ENCODE measurements around the gene CAPNS2. TPM values are rescaled to one million over a fixed set of nuclear protein-coding genes. Genes with fewer than 3 reads are reported as not detected.

The CAPNS2 gene
- total RNA-seq, 1 experiment from 2014 or later, result 1.8 TPM

DNA sequence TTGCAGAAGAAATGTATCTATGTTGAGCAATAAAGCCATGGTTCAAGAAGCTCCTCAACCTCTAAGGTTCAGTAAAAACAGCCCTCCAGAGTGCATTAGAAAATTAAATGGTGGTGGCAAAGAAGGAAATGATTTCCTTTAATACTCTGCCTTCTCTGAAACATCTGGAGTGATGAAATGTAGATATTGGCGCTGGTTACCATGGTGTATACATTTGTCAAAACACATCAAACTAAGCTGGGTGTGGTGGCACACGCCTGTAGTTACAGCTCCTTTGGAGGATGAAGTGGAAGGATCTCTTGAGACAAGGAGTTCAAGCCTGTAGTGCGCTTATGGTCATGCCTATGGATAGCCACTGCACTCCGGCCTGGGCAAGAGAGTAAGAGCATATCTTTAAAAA lies 6.0 kb downstream of the CAPNS2 start:
- Histone ChIP-seq H3K4me1 (replicated peaks; ENCODE audit: insufficient read depth) (no peaks in the 10 kb centered on the region), H2AFZ (no peak overlapping the region), H3F3A (ENCODE audit: insufficient read depth, low read depth) (no peaks in the 10 kb centered on the region), H4K20me1 (ENCODE audit: insufficient read depth) (no peaks in the 10 kb centered on the region), H3K4me2 (no peak overlapping the region), H3K79me2 (ENCODE audit: low read depth) (no peaks in the 10 kb centered on the region), H3K4me3 (no peak overlapping the region), H3K27ac (no peak overlapping the region), H3K9me2 (ENCODE audit: insufficient read depth) (no peaks in the 10 kb centered on the region; the same call in 1 of the 2 replicates), H3K27me3 (ENCODE audit: insufficient read depth, low read depth) (no peaks in the 10 kb centered on the region), H3K9me3 (ENCODE audit: insufficient read depth, low read depth) (no peaks in the 10 kb centered on the region), H3K36me3 (ENCODE audit: low read depth) (peaks cover 11% of the 10 kb centered on the region; the same call in 1 of the 2 replicates)
- POLR2A ChIA-PET (ENCODE audit: unreplicated experiment), result no interaction called here
- intact Hi-C loops (cut with micrococcal nuclease; ENCODE audit: unreplicated experiment), result no loop called here
- no TSS peak for BruUV-seq (replicated peaks)
- TF ChIP-seq, protein P1, sequence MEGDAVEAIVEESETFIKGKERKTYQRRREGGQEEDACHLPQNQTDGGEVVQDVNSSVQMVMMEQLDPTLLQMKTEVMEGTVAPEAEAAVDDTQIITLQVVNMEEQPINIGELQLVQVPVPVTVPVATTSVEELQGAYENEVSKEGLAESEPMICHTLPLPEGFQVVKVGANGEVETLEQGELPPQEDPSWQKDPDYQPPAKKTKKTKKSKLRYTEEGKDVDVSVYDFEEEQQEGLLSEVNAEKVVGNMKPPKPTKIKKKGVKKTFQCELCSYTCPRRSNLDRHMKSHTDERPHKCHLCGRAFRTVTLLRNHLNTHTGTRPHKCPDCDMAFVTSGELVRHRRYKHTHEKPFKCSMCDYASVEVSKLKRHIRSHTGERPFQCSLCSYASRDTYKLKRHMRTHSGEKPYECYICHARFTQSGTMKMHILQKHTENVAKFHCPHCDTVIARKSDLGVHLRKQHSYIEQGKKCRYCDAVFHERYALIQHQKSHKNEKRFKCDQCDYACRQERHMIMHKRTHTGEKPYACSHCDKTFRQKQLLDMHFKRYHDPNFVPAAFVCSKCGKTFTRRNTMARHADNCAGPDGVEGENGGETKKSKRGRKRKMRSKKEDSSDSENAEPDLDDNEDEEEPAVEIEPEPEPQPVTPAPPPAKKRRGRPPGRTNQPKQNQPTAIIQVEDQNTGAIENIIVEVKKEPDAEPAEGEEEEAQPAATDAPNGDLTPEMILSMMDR (conservative IDR thresholded peaks at IDR 0.05), result no peak
- TF ChIP-seq EZH2 (IDR thresholded peaks at IDR 0.05; ENCODE audit: low read depth), result no peak
- CTCF ChIA-PET, result no interaction called here
- DNase-seq, result no peak

DNA sequence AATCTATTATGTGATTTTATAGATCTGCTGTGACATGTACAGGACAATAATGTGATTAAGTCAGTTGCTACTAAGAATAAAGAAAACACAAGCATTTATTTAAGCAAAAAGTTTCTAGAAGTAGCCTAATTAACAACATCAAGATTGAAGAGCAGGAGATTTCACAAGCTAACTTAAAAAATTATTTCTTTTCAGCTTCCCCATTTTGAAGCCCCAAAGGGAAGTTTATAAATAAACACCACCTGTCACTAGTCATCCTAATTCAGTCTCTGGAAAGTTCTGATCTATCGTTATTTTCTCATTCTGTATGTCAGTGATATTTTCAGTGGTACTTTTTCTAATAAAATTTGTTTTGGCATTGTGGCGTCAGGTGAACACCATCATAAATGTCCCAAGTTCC lies 8.3 kb downstream of the CAPNS2 start:
- Histone ChIP-seq H3K79me2 (ENCODE audit: low read depth) (no peaks in the 10 kb centered on the region), H3K4me2 (no peak overlapping the region), H3K27ac (no peak overlapping the region), H3K4me1 (replicated peaks; ENCODE audit: insufficient read depth) (no peaks in the 10 kb centered on the region), H3K4me3 (no peak overlapping the region), H3K27me3 (ENCODE audit: insufficient read depth, low read depth) (no peaks in the 10 kb centered on the region), H4K20me1 (ENCODE audit: insufficient read depth) (no peaks in the 10 kb centered on the region), H3K36me3 (ENCODE audit: low read depth) (peaks cover 17% of the 10 kb centered on the region), H3K9me3 (ENCODE audit: insufficient read depth, low read depth) (no peaks in the 10 kb centered on the region), H2AFZ (no peak overlapping the region), H3F3A (ENCODE audit: insufficient read depth, low read depth) (no peaks in the 10 kb centered on the region), H3K9me2 (ENCODE audit: insufficient read depth) (no peaks in the 10 kb centered on the region; the same call in 1 of the 2 replicates)
- TF ChIP-seq EZH2 (IDR thresholded peaks at IDR 0.05; ENCODE audit: low read depth), result no peak
- TF ChIP-seq, protein P1 (conservative IDR thresholded peaks at IDR 0.05), result no peak
- no TSS peak for BruUV-seq (replicated peaks)
- no peak for DNase-seq
- POLR2A ChIA-PET (ENCODE audit: unreplicated experiment), result no interaction called here
- CTCF ChIA-PET, result no interaction called here
- intact Hi-C loops (cut with micrococcal nuclease; ENCODE audit: unreplicated experiment), result no loop called here

DNA sequence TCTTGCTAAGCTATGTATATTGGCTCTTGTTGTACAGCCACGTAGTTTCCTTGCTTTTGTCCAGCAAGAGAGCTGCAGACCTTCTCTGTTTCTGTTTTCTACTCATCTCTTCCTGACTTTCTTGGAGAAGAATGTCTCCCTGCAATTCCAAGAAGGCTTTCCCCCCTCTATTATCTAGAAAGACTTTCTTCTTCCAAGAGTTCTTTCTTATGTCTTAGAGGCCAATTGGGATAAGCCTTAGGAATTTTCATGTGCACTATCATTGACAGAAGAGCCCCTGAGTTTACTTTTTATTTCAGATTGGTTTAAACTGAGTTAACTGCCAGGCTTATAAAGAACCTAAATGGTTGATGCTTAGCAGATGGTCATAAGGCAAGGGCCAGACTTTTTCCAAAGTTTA lies 9.0 kb downstream of the CAPNS2 start:
- TF ChIP-seq EZH2 (IDR thresholded peaks at IDR 0.05; ENCODE audit: low read depth), result no peak
- TF ChIP-seq, protein P1 (conservative IDR thresholded peaks at IDR 0.05), result no peak
- no peaks in the 10 kb centered on the region for H3K4me1 ChIP-seq (replicated peaks; ENCODE audit: insufficient read depth)
- no peak for DNase-seq
- H4K20me1 ChIP-seq (ENCODE audit: insufficient read depth), result no peaks in the 10 kb centered on the region
- no peak overlapping the region for H3K27ac ChIP-seq
- POLR2A ChIA-PET (ENCODE audit: unreplicated experiment), result no interaction called here
- CTCF ChIA-PET, result no interaction called here
- H3K9me2 ChIP-seq (ENCODE audit: insufficient read depth), result no peaks in the 10 kb centered on the region; the same call in 1 of the 2 replicates
- intact Hi-C loops (cut with micrococcal nuclease; ENCODE audit: unreplicated experiment), result no loop called here
- no peak overlapping the region for H2AFZ ChIP-seq
- BruUV-seq (replicated peaks), result no TSS peak
- no peak overlapping the region for H3K4me2 ChIP-seq
- no peaks in the 10 kb centered on the region for H3K79me2 ChIP-seq (ENCODE audit: low read depth)
- H3K36me3 ChIP-seq (ENCODE audit: low read depth), result peaks cover 24% of the 10 kb centered on the region
- H3K9me3 ChIP-seq (ENCODE audit: insufficient read depth, low read depth), result no peaks in the 10 kb centered on the region
- H3K27me3 ChIP-seq (ENCODE audit: insufficient read depth, low read depth), result no peaks in the 10 kb centered on the region
- H3K4me3 ChIP-seq, result no peak overlapping the region
- no peaks in the 10 kb centered on the region for H3F3A ChIP-seq (ENCODE audit: insufficient read depth, low read depth)

All from PC-9 (cell line).